NCI-H2081 (cell line): ENCODE data around the gene GATB.
A peak's percentile ranks its signal among the peaks of the same experiment; 100 is the strongest.

Experiments
- DNase-seq, 2 experiments: peaks; one replicate each; lab custom pipeline; 2025; lab: John Stamatoyannopoulos, UW

The GATB gene

DNA sequence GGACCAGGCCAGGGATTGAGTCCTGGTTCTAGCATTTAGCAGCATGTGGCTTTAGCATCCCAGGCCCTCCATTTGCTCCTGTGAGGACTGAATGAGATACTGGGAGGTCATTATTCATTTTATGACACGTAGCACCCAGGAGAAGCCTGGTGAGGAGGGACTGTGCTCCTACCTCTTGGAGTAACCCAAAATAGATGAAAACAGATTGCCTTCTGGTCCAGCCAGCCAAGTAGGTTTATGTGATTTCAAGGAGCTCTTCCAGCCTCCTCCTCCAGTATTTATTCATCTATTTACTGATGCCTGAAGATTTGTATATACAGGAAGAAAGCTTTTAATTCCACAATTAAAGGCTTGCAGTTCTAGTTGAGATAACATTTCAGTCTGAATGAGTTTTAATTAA is 109.3 kb downstream of the GATB start:
- DNase-seq, result no peak

- no peak for DNase-seq
These were observed 111.3 kb downstream of the GATB start for GRCh38 chr4:151649479-151649878.

DNA sequence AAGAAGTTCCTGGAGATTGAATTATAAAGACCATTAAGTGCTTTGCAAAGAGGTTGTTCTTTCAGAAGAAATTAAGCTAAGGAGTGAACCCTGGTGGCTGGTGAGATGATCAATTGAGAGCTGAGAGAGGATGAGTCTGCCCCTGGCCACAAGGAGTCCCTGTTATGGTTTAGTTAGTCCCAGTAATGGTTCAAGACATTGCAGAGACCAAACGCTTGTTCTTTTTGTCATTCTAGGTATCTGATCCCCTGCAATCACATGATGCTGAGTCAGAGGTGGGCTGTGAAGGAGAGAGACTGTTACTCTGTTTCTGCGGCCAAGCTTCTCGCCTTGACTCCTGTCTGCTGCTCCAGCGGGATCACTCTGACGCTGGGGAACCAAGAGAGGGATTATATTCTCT is 114.5 kb downstream of the GATB start:
- DNase-seq, result no peak

GRCh38 chr4:151644622-151645021 is 116.2 kb downstream of the GATB start:
- DNase-seq, result no peak

DNA sequence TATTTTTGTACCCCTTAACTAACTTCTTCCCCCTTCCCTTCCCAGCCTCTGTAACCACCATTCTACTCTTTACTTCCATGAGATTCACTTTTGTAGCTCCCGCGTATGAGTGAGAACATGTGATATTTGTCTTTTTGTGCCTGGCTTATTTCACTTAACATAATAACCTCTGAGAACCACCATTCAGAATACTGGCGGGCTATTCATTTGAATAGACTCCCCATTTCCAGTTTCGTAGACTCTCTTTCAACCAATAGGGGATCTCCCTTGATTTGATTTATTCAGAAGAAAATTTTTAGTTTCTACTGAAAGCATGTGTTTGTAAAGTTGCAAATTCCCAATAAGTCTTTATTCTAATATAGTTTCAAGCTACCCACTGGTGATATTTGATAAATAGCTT is 117.2 kb downstream of the GATB start:
- DNase-seq, result no peak

GRCh38 chr4:151641983-151642382 is 118.8 kb downstream of the GATB start:
- DNase-seq, result no peak

DNA sequence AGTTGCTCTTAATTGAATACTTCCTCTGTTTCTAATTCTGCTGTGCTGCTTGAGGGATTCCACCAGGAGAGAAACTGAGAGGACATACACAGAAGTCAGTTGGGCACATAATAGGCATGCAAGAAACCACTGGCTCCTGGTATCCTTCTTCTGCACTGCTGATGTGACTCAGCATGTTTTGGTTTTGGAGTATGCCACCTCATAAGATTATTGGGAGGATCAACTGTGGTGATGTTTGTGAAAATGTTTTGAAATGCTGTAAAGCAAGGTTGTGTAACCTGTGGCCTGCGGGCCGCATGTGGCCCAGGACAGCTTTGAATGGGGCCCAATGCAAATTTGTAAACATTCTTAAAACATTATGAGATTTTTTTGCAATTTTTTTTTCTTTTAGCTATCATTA is 119.6 kb downstream of the GATB start:
- no peak for DNase-seq

- DNase-seq, result no peak
These were observed 120.4 kb downstream of the GATB start for GRCh38 chr4:151640381-151640780.

DNA sequence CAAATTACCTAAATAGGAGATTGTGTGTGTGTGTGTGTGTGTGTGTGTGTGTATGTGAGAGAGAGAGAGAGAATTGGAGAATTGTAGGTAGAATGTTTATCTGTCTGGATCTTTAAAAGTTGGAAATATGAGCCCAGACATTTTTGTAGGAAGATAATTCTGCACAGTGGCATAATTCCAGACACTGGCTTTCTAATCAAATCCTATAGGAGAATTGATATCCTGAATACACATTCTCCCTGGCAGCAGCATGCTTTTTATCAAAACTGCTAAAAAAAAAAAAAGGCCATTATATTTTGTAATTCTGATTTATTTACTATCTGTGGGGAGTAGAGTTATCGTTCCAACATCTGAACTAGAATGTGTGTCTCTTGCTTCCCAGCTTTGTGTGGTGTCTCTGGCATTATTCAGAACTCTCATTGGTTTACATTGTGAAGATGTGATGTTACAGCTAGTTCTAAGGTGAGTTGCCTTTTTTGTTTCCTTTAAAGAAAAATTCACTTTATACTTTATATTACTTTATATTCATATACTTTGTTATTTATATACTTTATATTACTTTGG is 122.4 kb downstream of the GATB start:
- no peak for DNase-seq

GRCh38 chr4:151631349-151631748 is 129.5 kb downstream of the GATB start:
- DNase-seq, result no peak

GRCh38 chr4:151629097-151629783 is 131.6 kb downstream of the GATB start:
- DNase-seq, result no peak

- no peak for DNase-seq
These were observed 132.7 kb downstream of the GATB start for GRCh38 chr4:151628001-151628608.

DNA sequence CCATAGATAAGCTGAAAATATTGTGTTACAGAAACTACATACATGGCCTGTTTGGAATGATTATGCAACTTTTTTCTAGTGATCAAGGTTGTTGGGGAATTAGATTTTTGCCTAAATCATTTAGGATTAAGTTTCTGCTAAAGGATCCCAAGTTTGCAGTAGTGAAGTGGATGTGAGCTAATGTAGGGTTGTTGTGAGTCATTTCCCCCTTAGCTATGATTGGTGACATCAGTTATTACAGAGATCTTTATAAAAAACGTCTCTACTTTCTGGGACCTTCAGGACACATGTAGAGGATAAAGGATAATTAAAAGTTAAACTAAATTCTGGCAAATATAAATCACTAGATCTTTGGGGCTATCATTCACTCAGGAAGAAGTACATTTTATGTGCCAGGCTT is 133.3 kb downstream of the GATB start:
- DNase-seq, result no peak

DNA sequence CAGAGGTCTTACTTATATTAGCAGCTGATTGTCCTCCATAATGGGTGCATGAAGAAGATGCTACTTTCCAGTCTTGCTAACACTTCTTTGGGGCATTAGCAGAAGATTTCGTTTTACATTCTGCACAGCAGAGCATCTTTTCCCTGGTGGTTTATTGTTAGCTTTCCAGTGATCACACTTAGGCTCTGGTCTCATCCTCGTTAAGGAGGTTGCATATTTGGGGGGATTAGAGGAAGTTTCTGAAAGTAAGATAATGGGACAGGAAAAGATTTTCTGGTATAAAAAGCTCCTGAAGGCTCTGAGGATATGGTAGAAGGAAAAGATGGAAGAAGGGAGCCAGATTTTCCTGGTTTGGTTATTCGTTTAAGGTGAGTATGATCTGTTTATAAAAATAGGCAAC is 134.1 kb downstream of the GATB start:
- no peak for DNase-seq

DNA sequence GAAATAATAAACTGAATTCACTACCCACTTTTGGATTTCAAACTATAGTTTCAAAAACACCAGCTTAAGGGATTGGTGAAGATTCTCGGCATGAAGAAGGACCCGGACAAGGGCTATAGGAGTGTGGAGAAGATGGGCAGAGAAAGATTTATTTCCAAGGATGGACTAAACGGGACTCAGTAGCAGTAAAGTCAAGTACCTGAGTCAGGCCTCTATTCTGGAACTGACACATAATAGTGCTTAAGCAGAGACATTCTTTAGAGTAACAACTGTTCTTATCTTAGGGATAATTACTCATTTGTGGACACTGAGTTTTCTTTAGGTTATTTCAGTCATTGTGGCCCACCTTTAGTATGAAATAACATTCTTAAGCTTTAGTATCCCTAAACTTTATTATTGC is 134.6 kb downstream of the GATB start:
- DNase-seq, result no peak

GRCh38 chr4:151624626-151625565 is 135.9 kb downstream of the GATB start:
- DNase-seq, result peak in 1 of 2 experiments; percentile 61
